GM18867 (cell line): ENCODE measurements around the gene FAM131B.

ENCODE experiments used
- ATAC-seq: cut with Tn5 transposase; IDR thresholded peaks from one replicate; pipeline ENCODE4 v1.9.1; 2021; ENCODE audit warnings: mild to moderate bottlenecking, moderate library complexity; ENCODE audit not compliant: unreplicated experiment

The FAM131B gene

GRCh38 chr7:143360788-143361551, 1.5 kb downstream of the FAM131B start:
- no peak for ATAC-seq

GRCh38 chr7:143359771-143360353, 2.7 kb downstream of the FAM131B start:
- ATAC-seq, result no peak

GRCh38 chr7:143358626-143359025, 3.9 kb downstream of the FAM131B start:
- no peak for ATAC-seq

- no peak for ATAC-seq
Measured at GRCh38 chr7:143356414-143357050, 6.0 kb downstream of the FAM131B start.

GRCh38 chr7:143355450-143356385, 6.8 kb downstream of the FAM131B start:
- no peak for ATAC-seq

- no peak for ATAC-seq
Measured at GRCh38 chr7:143354965-143355364, 7.5 kb downstream of the FAM131B start.

DNA sequence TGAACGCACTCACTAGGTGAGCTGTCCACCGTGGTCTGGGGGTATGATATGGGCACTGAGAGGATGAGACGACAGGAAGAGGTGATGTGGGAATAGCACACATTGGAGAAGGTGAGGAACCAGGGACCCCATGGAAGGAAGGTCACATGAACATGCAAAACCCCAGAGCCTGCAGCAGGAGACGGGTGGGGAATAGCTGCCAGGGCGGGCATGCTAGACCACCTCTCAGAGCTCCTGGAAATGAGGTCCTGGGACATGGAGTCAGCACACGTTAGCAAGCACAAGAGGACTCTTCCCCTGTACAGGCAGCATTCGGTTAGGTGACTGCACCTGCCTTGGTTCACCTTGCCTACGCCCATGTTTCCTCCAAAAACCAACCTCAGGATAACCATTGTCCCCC, 8.1 kb downstream of the FAM131B start:
- no peak for ATAC-seq

- ATAC-seq, result no peak
Measured at GRCh38 chr7:143352531-143353002, 9.9 kb downstream of the FAM131B start.

- ATAC-seq, result no peak
Measured at GRCh38 chr7:143351574-143351973, 10.9 kb downstream of the FAM131B start.

GRCh38 chr7:143351060-143351459, 11.5 kb downstream of the FAM131B start:
- no peak for ATAC-seq

GRCh38 chr7:143347950-143348349, 14.6 kb downstream of the FAM131B start:
- no peak for ATAC-seq

GRCh38 chr7:143346018-143346417, 16.5 kb downstream of the FAM131B start:
- no peak for ATAC-seq

GRCh38 chr7:143345428-143345900, 17.0 kb downstream of the FAM131B start:
- ATAC-seq, result peak; percentile 61

DNA sequence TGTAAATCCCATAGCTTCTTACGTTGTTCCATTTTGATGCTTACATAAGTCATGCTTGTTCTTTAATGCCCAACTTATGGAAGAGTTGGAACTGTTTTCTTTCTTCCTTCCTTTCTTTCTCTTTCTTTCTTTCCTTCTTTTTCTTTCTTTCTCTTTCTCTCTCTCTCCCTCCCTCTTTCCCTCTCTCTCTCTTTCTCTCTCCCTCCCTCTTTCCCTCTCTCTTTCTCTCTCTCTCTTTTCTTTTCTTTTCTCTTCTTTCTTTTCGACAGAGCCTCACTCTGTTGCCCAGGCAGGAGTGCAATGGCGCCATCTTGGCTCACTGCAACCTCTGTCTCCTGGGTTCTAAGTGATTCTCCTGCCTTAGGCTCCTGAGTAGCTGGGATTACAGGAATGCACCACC, 18.9 kb downstream of the FAM131B start:
- no peak for ATAC-seq

DNA sequence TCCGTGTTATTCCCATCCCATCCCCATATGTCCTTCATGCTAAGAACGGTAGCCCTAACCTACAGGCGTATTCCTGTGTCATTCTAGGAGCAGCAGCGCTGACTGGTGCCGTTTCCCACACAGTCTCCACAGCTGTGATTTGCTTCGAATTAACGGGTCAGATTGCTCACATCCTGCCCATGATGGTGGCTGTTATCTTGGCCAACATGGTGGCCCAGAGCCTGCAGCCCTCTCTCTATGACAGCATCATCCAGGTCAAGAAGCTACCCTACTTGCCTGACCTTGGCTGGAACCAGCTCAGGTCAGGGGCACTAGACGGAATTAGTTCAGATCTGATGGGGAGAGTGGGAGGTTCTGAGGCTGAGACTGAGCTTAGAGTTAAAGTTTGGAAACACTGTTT, 20.7 kb downstream of the FAM131B start:
- no peak for ATAC-seq

- no peak for ATAC-seq
Measured at GRCh38 chr7:143337216-143337615, 25.3 kb downstream of the FAM131B start.

DNA sequence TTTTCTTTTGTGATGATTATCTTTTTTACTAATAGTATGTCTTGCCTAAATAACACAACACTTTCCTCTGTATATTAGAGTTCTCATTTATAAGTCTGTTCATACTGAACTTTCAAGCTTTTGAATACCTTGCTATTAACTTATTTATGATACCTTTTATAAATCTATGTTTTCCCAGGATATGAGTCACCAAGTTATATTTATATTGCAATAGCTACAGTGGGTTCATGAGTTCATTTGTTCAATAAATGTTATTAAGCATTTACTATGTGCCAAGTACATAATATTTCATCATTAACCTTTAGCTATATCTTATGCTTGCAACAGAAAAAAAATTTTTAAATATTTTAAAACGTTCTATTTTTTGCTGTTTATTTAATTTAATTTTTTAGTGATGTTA, 28.3 kb downstream of the FAM131B start:
- ATAC-seq, result no peak

- ATAC-seq, result no peak
Measured at GRCh38 chr7:143331179-143331801, 31.2 kb downstream of the FAM131B start.

- ATAC-seq, result no peak
Measured at GRCh38 chr7:143329471-143330170, 32.9 kb downstream of the FAM131B start.

GRCh38 chr7:143327903-143328302, 34.6 kb downstream of the FAM131B start:
- ATAC-seq, result peak; percentile 67
